Stimulated activated CD8-positive, alpha-beta memory T cell treated with anti-CD3 and anti-CD28 coated beads, Interleukin-15, amount 100 ng/mL, for 48 hours (primary cell): Measurements from ENCODE around the gene TTLL13.

Experiments used
- DNase-seq, 2 donors: peaks; one replicate each; pipeline ENCODE4 v3.0.0-alpha.2; 2020; ENCODE audit warnings: low read depth in 2 of 2

The TTLL13 gene

DNA sequence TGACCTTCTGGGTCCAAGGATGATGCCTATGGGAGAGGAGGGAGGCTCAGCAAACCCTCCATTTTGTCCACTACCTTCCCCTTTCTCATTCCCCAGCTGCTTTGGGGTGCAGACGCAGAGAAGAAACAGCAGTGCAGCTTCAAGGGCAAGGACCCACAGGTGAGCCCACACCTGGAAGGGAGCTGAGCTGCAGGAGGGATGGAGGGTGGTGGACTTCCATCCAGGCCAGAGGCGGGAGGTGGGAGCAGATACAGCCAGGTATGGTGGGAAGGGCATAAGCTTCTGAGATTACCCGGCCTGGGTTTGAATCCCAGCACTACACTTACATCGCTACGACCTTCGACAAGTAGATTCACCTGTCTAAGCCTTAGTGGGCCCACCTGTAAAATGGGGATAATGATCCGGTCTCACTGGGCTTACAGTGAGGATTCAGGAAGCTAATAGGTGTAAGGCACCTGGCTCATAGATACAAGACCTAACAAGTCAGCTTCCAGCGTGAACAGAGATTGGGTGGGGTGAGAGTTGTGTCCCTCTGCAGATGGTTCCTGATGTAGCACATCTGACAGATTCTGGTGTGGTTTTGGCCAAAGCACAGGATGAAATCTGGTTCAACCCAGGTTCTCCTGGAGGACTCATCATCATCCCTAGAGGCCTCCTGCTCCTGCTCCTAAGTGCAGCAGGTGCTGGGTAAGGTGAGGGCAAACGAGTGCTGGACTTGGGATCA is 31.5 kb upstream of the TTLL13 start:
- DNase-seq: no peak

DNA sequence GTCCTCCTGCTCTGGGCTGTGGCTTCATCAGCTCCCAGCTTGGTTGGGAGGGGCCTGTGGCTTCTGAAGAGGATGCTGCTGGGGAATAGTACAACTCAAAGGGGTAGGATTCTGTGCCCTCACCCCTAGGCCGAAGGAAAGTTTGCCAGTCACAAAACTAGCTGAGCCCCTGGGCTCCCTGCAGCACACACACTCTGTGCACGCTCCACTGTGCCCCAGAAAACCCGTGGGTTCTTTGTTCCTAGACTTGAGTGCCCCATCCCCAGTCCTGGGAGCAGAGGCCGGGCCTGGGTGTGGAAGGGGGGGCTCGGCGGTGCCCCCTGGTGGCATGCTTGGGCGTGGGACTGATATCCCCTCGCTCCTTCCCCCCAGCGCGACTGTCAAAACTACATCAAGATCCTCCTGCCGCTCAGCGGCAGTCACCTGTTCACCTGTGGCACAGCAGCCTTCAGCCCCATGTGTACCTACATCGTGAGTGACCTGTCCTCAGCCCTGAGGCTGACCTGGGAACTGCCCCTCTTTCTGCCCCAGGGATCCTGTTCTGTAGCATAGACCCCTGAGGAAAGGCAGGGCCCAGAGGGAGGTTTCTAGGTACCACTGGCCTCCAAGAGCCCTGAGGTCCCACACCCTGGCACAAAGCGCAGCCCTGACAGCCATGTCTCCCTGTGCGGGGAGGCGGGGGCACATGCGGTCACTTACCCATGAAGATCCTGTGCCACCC is 29.8 kb upstream of the TTLL13 start:
- peak in 1 of 2 donors; percentile 32 for DNase-seq

DNA sequence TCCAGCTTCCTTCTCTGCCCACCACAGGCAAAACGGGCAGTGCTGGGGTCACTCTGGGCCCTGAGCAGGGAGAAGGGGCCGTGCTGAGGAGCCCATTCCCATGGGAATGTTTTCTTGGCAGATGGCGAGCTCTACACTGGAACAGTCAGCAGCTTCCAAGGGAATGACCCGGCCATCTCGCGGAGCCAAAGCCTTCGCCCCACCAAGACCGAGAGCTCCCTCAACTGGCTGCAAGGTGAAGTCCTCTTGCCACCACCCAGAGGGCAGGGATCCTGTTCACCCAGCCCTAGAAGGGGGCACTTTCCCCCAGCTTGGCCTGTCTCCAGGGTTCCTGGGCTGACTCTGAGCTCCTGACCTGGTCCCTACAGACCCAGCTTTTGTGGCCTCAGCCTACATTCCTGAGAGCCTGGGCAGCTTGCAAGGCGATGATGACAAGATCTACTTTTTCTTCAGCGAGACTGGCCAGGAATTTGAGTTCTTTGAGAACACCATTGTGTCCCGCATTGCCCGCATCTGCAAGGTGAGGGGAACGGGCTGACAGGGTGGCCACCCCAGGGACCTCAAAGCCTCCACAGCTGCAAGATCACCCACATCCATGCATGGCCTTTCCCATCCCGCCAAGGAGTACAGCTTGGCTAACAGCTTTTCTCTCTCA is 28.0 kb upstream of the TTLL13 start:
- no peak for DNase-seq

DNA sequence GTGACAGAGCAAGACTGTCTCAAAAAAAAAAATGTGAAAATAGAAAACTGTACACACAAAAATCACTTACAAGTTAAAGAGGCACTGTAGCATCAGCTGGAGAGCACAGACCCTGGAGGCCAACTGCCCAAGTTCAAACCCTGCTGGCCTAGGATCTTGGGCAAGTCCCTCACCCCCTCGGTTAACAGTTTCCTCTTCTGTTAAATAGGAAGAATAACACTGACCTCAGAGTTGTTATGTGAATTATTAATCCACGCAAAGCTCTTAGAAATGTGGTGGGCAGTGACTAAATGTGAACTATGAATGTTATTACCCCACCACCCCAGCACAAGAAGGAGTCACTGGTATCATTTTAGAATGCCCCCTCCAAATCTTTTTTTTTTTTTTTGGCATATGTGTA is 26.8 kb upstream of the TTLL13 start:
- DNase-seq: no peak

DNA sequence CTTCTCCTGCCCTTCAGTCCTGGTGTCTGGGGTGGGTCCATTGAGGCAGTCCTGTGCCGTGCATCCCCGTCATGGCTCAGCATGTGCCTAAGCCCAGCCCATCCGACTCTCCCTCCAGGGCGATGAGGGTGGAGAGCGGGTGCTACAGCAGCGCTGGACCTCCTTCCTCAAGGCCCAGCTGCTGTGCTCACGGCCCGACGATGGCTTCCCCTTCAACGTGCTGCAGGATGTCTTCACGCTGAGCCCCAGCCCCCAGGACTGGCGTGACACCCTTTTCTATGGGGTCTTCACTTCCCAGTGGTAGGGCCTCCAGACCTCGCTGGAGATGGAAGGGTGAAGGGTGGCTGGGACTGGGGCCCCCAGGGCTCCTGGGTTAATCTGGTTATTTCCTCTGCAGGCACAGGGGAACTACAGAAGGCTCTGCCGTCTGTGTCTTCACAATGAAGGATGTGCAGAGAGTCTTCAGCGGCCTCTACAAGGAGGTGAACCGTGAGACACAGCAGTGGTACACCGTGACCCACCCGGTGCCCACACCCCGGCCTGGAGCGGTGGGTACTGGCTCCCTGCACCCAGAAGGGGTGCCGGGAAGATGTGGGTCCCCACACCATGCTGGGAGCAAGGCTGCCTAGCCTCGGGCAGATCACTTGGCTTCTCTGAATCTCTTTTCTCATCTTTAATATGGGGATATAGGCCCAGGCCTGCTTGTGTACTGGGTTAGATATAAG is 25.8 kb upstream of the TTLL13 start:
- no peak for DNase-seq

DNA sequence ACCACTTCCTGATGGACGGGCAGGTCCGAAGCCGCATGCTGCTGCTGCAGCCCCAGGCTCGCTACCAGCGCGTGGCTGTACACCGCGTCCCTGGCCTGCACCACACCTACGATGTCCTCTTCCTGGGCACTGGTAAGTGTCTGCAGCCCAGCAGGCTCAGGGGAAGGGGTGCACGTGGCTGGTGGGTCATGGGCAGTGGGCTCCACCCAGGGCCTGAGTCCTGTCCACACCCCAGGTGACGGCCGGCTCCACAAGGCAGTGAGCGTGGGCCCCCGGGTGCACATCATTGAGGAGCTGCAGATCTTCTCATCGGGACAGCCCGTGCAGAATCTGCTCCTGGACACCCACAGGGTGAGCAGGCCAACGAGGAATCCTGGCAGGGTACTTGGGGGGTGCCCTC is 24.3 kb upstream of the TTLL13 start:
- no peak for DNase-seq

DNA sequence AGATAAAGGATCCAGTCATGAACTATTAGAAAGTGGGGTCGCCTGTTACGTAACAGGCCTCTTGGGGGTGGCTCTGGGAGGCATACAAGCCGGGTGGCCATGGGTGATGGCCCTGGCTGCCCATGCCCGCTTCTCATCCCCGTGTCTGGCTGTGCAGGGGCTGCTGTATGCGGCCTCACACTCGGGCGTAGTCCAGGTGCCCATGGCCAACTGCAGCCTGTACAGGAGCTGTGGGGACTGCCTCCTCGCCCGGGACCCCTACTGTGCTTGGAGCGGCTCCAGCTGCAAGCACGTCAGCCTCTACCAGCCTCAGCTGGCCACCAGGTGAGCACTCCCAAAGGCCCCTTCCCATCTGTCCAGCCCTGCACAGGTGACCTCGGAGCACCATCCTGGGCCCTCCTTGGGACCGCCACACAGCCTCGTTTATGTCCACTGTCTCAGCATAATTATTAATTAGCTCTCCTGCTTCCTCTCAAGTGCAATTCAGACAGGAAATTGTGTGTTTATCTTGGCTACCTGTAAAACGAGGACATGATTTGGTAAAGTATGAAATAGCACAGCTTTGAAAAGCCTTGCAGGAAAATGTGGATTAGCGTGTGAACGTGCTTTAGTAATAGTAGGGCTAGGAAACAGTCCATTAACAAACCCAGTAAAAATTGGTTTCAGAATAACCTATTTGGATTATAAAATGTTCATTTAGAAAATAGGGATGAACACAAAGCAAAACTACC is 23.7 kb upstream of the TTLL13 start:
- no peak for DNase-seq

DNA sequence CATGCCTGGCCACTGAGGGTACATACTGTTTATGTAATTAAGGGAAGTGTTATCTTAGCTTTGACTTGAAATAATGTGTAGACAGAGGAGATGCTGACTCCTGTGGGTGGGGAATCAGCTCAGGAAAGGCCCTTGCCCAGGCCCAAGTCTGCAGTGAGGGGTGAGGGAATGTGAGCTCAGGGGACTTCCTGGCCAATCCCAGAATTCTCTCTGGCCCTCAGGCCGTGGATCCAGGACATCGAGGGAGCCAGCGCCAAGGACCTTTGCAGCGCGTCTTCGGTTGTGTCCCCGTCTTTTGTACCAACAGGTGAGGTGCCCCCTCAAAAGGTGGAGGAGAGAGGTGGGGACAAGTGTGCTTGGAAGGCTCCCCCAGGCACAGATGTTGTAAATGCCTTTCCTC is 22.0 kb upstream of the TTLL13 start:
- DNase-seq: no peak

DNA sequence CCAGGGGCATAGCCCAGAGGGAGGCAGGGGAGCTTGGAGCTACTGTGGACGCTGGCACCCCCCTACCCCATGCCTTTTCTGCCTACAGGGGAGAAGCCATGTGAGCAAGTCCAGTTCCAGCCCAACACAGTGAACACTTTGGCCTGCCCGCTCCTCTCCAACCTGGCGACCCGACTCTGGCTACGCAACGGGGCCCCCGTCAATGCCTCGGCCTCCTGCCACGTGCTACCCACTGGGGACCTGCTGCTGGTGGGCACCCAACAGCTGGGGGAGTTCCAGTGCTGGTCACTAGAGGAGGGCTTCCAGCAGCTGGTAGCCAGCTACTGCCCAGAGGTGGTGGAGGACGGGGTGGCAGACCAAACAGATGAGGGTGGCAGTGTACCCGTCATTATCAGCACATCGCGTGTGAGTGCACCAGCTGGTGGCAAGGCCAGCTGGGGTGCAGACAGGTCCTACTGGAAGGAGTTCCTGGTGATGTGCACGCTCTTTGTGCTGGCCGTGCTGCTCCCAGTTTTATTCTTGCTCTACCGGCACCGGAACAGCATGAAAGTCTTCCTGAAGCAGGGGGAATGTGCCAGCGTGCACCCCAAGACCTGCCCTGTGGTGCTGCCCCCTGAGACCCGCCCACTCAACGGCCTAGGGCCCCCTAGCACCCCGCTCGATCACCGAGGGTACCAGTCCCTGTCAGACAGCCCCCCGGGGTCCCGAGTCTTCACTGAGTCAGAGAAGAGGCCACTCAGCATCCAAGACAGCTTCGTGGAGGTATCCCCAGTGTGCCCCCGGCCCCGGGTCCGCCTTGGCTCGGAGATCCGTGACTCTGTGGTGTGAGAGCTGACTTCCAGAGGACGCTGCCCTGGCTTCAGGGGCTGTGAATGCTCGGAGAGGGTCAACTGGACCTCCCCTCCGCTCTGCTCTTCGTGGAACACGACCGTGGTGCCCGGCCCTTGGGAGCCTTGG is 21.3 kb upstream of the TTLL13 start:
- no peak for DNase-seq

DNA sequence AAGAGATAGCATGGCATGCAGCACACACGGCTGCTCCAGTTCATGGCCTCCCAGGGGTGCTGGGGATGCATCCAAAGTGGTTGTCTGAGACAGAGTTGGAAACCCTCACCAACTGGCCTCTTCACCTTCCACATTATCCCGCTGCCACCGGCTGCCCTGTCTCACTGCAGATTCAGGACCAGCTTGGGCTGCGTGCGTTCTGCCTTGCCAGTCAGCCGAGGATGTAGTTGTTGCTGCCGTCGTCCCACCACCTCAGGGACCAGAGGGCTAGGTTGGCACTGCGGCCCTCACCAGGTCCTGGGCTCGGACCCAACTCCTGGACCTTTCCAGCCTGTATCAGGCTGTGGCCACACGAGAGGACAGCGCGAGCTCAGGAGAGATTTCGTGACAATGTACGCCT is 20.4 kb upstream of the TTLL13 start:
- no peak for DNase-seq

DNA sequence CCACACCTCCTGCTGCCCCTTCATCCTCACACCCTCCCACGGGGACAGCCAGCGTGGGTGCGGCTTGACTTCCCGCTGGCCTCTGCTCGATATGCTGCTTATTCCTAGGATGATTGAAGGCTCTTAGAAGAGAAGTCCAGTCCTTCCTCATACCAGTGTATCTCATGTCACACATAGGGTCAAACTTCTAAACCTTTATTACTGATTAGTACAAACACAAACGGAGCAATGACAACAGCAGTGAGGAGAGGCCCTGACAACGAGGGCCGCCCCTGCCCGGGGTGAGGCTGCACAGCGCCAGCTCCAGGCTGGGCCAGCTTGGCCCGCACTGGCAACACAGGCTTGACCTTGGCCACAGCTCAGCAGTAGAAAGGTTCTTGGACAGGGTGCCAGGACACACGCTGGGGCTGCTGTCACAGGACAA is 19.3 kb upstream of the TTLL13 start:
- DNase-seq: no peak

DNA sequence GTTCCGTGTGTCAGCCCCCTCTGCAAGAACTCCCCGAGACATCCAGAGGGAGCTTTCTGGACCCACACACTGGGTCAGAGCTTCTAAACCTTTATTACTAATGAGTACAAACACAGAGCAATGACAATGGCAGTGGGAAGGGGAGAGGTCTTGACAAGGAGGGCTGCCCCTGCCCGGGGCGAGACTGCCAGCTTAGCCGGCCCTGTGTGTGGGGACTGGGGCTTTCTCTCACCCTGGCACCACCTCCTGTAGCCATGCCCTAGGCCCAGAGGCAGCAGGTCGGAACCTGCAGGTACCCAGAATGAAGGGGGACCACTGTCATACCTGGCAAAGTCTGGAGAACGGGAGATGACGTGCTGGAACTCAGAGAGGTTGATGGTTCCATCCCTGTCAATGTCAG is 18.7 kb upstream of the TTLL13 start:
- DNase-seq: no peak

DNA sequence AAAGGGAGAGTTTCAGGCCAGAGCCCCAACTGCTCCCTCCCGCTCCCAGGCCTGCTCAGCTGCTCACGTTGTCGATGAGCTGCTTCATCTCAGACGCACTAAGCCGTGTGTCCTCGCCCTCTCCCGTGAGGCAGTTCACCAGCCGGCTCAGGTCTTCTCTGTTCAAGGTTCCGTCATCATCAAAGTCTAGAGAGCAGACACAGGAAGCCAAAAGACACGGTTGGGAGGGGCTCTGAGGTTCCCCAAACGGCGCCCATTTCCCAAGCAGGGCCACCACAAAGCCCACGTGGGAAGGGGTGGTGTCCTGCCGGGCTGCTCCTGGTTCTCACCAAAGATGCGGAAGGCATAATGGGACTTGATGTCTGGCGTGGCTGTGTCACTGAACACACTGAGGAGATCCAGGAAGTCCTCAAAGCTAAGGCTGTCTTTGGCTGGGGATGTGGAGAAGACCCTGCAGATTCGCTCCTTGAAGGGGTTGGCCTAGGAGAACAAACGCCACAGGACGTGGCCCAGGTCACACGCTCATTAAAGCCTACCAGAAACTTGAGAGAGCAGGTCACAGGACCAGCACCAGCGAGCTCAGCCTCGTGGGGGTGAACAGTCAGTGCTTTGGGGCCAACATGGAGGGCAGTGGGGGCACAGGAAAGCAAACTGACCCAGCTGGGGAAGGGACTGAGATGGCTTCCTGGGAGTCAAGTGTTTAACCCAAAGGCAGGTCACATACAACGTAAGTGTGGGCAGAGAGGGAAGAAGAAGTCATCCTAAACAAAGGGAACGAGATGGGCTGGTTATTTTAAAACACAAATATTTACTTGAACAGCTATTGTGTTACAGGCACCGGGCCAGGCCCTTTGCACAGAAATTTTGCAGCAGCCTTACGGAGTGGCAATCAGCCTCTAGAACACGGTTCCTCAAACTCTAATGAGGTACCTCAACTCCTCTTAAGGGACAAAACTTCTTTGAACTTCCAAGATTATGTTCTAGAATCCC is 18.0 kb upstream of the TTLL13 start:
- peak; percentile 37 to 58 for DNase-seq

DNA sequence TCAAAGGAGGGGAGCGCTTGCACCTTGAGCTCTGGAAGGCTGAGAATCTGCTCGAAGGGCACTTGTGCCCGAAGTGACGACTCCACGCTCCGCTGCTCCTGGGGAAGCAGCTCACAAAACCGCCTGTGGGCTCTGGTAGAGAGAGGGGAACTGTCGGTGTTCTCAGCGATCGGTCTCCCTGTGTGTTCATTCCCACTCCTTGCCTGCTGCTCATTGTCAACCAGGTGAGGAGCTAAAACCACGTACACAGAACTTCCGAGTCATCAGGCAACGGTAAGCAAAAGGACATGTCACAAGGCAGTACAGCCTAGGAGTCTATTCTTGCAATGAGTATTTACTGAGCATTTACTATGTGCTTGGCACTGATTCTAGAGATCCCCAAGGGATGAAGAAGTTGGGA is 17.2 kb upstream of the TTLL13 start:
- DNase-seq: no peak

DNA sequence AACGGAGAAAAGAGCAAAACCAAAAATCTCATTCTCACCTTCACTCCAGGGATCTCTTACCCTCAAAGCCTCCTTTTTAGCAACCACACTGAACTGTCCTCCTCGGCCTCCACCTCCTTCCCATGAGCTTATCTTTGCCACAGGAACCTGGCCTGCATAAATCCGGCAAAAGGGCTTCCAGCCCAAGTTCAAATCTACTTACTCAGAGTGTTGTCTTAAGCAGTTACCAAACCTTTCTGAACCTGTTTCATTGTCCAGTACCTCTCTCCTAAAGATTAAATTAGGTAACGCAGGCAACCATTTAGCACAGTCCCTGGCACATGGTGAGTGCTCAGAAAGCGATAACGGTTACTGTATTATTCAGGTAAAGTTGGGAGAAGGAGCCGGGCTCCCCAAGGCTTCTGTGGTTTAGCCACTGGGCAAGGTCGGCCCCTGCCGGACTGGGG is 16.4 kb upstream of the TTLL13 start:
- DNase-seq: no peak

DNA sequence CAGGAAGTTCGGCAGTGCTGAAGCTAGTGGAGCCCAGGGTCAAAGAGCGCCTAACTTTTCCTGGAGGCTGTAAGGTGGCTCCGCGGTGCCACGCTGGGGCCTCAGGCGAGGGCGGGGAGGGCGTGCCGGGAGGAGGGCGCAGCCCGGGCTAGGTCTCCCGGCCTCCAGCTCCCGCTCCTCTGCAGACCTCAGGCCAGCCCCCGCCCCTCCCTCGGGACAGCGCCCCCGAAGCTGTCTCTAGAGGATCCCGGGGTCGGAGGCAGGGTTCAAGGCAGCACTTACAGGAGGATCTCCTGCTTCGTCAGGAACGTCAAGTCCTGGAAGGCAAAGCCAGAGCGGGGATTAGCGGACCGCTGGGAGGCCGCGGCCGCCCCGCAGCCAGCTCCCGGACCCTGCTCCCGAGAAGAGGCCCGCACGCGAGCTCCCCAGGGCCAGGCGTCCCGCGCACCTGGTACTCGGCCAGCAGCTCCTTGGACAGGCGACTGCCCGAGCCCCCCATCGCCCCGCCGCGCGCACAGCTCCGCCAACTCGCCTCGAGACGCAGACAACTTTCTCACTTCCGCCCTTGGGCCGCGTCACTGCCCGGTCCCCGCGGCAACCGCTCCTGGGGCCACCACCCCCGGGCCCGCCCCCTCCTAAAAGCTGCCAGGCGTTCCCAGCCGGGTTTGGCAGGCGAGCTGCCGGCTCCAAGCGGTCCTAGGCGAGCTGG is 15.8 kb upstream of the TTLL13 start, which contains the start of gene CIB1:
Gene CIB1, minus strand, starts transcription at position 555 of the 709 bp plus-strand sequence. Its CDS starts 56 bp downstream, at position 499.
- DNase-seq: peak; percentile 99

DNA sequence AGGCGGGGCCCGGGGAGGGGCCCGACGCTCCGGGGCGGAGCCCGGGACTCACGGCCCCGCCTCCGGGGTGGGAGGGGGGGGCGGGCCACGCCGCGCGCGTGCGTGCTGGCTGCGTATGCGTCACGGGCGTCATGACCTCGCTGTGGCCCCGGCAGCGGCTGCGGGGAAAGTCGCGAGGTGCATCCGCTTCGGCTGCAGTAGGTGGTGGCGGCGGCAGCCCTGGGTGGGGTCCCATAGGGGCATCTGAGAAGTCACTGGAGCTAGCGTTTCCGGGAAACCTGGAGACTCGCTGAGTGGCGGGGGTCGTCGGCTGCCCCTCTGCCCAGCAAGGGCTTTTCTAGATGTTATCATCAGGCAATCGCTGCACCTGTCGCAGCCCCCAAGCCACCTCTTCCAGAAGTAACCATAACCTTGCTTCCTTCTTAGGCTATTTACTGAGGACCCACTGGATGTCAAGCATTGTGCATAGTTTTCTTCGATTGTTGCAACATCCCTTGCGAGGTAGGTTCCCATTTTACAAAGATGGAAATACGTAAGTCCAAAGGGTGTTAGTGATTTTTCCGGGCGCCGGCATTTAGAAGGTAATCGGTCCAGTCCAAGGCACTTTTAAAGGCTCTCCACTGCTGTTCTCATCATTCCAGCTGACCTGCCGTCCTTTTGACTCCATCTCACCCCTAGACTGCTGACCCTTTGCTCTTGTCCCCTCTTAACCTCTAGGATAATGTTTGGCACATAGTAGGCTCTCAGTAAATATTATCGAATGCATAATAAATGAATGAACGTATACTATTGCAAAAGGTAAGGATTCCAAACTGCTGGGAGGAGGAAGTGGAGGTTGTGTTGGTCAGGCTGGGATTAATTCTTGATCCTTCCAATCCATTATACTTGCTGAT is 15.0 kb upstream of the TTLL13 start, which contains the start of gene GDPGP1:
Gene GDPGP1, plus strand, starts transcription at position 114 of the 893 bp plus-strand sequence. CDS start 6,700 bp downstream, outside the sequence.
- DNase-seq: no peak
